GM23248 (cell line): ENCODE data around the gene ADAMTSL5.

Experiments
- EZH2 ChIP-seq: fragments of 200-600 bp; sonication (generic); IDR thresholded peaks from 2 replicates; pipeline ENCODE4 v1.6.1; 2018; ENCODE audit warnings: antibody characterized with exemption, mild to moderate bottlenecking; ENCODE audit not compliant: insufficient read depth, poor library complexity, severe bottlenecking
- EZH2phosphoT487 ChIP-seq: fragments of 200-600 bp; sonication (generic); IDR thresholded peaks from 2 replicates; pipeline ENCODE4 v1.6.1; 2018; ENCODE audit warnings: antibody characterized with exemption, moderate library complexity, mild to moderate bottlenecking, low read depth; ENCODE audit not compliant: insufficient read depth

GRCh38 chr19:1554968-1555367, 42.1 kb upstream of the ADAMTSL5 start:
- no peak for TF ChIP-seq EZH2
- TF ChIP-seq EZH2phosphoT487, result no peak
